COLO829 (cell line): ENCODE results near the gene GNB5.
A peak's percentile ranks its signal among the peaks of the same experiment; 100 is the strongest.

Experiments used
- DNase-seq: peaks from one replicate; pipeline ENCODE4 v3.0.0; 2012; ENCODE audit warnings: low spot score

Gene GNB5

GRCh38 chr15:52207191-52207590, 16.0 kb upstream of the GNB5 start:
- no peak for DNase-seq

GRCh38 chr15:52206446-52206845, 15.3 kb upstream of the GNB5 start:
- no peak for DNase-seq

GRCh38 chr15:52204657-52205056, 13.5 kb upstream of the GNB5 start:
- DNase-seq = no peak

- DNase-seq = no peak
Measured at GRCh38 chr15:52200831-52201365, 9.7 kb upstream of the GNB5 start.

GRCh38 chr15:52199271-52199670, 8.1 kb upstream of the GNB5 start:
- no peak for DNase-seq

- no peak for DNase-seq
Measured at GRCh38 chr15:52196891-52197290, 5.7 kb upstream of the GNB5 start.

- DNase-seq = no peak
Measured at GRCh38 chr15:52193791-52194190, 2.6 kb upstream of the GNB5 start.

- DNase-seq = no peak
Measured at GRCh38 chr15:52193321-52193720, 2.1 kb upstream of the GNB5 start.

GRCh38 chr15:52186651-52187486, 4.3 kb downstream of the GNB5 start:
- DNase-seq = no peak

GRCh38 chr15:52185151-52185561, 6.0 kb downstream of the GNB5 start:
- no peak for DNase-seq

GRCh38 chr15:52184721-52185120, 6.5 kb downstream of the GNB5 start:
- no peak for DNase-seq

GRCh38 chr15:52183562-52184173, 7.5 kb downstream of the GNB5 start:
- no peak for DNase-seq

- no peak for DNase-seq
Measured at GRCh38 chr15:52181938-52182780, 9.0 kb downstream of the GNB5 start.

GRCh38 chr15:52180851-52181450, 10.2 kb downstream of the GNB5 start:
- DNase-seq = no peak

- DNase-seq = peak; percentile 9
Measured at GRCh38 chr15:52180196-52180835, 10.9 kb downstream of the GNB5 start.

GRCh38 chr15:52179278-52180195, 11.7 kb downstream of the GNB5 start:
- peak; percentile 53 for DNase-seq

GRCh38 chr15:52178765-52179164, 12.4 kb downstream of the GNB5 start:
- DNase-seq = no peak

- DNase-seq = no peak
Measured at GRCh38 chr15:52172869-52173268, 18.3 kb downstream of the GNB5 start.

GRCh38 chr15:52171807-52172206, 19.4 kb downstream of the GNB5 start:
- no peak for DNase-seq

GRCh38 chr15:52171386-52171785, 19.8 kb downstream of the GNB5 start:
- DNase-seq = no peak
